WTC11 (cell line): ENCODE results near the gene TMEM35A.

Experiments used
- CREB1 ChIP-seq: sonication (generic); formaldehyde crosslinking; IDR thresholded peaks from 2 replicates; pipeline ENCODE4 v1.8.0; 2023; ENCODE audit warnings: mild to moderate bottlenecking, missing genetic modification reagents
- FOXK1 ChIP-seq: sonication (generic); formaldehyde crosslinking; IDR thresholded peaks from 2 replicates; pipeline ENCODE4 v1.8.0; 2022; ENCODE audit warnings: mild to moderate bottlenecking, moderate library complexity, missing genetic modification reagents
- FOXP1 ChIP-seq: sonication (generic); formaldehyde crosslinking; IDR thresholded peaks from 2 replicates; pipeline ENCODE4 v1.8.0; 2022; ENCODE audit warnings: missing genetic modification reagents, mild to moderate bottlenecking, moderate library complexity, borderline replicate concordance
- SMAD3 ChIP-seq: sonication (generic); formaldehyde crosslinking; IDR thresholded peaks from 2 replicates; pipeline ENCODE4 v1.8.0; 2022; ENCODE audit warnings: missing genetic modification reagents, mild to moderate bottlenecking, borderline replicate concordance
- ZNF138 ChIP-seq: sonication (generic); formaldehyde crosslinking; conservative IDR thresholded peaks from 2 replicates; pipeline ENCODE4 v1.8.1; 2022; ENCODE audit warnings: mild to moderate bottlenecking, moderate library complexity, missing genetic modification reagents
- ZNF219 ChIP-seq: sonication (generic); formaldehyde crosslinking; IDR thresholded peaks from 2 replicates; pipeline ENCODE4 v1.8.0; 2023; ENCODE audit warnings: missing genetic modification reagents, mild to moderate bottlenecking, borderline replicate concordance
- TF ChIP-seq, protein P1 (sequence below): fragments of 200-600 bp; IDR thresholded peaks from 2 replicates; pipeline ENCODE4 v1.8.0; 2022; ENCODE audit warnings: antibody characterized with exemption
- TF ChIP-seq, protein P2 (sequence below): sonication (generic); formaldehyde crosslinking; conservative IDR thresholded peaks from 2 replicates; pipeline ENCODE4 v1.8.1; 2022; ENCODE audit warnings: mild to moderate bottlenecking, missing genetic modification reagents
- TF ChIP-seq, protein P3 (sequence below): fragments of 250-450 bp; sonication (Bioruptor Pico); IDR thresholded peaks from 2 replicates; pipeline ENCODE4 v2.1.2; 2022; ENCODE audit warnings: mild to moderate bottlenecking, moderate library complexity

DNA sequence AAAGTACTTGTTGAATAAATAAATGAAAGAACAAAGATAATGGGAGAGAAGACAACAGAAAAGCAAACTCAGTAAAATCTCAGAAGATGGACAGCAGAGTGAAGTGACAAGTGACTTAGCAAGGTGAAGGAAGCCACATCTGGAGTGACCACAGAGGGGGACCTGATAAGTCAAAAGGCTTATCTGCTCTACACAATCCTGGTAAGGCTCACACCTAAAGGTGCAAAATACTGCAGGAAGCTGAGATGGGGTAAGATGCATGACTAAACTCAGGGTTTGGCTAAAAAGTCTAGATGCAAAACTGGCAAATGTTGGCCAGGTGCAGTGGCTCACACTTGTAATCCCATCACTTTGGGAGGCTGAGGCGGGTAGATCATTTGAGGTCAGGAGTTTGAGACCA lies 49.0 kb upstream of the TMEM35A start:
- TF ChIP-seq, protein P1, sequence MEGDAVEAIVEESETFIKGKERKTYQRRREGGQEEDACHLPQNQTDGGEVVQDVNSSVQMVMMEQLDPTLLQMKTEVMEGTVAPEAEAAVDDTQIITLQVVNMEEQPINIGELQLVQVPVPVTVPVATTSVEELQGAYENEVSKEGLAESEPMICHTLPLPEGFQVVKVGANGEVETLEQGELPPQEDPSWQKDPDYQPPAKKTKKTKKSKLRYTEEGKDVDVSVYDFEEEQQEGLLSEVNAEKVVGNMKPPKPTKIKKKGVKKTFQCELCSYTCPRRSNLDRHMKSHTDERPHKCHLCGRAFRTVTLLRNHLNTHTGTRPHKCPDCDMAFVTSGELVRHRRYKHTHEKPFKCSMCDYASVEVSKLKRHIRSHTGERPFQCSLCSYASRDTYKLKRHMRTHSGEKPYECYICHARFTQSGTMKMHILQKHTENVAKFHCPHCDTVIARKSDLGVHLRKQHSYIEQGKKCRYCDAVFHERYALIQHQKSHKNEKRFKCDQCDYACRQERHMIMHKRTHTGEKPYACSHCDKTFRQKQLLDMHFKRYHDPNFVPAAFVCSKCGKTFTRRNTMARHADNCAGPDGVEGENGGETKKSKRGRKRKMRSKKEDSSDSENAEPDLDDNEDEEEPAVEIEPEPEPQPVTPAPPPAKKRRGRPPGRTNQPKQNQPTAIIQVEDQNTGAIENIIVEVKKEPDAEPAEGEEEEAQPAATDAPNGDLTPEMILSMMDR: no peak
- TF ChIP-seq SMAD3 (CRISPR knock-in tag) (no peak), ZNF138 (CRISPR knock-in tag) (no peak), FOXK1 (CRISPR knock-in tag) (no peak), FOXP1 (no peak), ZNF219 (CRISPR knock-in tag) (no peak), CREB1 (CRISPR knock-in tag) (no peak)
- TF ChIP-seq, protein P2, sequence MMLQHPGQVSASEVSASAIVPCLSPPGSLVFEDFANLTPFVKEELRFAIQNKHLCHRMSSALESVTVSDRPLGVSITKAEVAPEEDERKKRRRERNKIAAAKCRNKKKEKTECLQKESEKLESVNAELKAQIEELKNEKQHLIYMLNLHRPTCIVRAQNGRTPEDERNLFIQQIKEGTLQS (CRISPR knock-in tag): no peak
- TF ChIP-seq, protein P3, sequence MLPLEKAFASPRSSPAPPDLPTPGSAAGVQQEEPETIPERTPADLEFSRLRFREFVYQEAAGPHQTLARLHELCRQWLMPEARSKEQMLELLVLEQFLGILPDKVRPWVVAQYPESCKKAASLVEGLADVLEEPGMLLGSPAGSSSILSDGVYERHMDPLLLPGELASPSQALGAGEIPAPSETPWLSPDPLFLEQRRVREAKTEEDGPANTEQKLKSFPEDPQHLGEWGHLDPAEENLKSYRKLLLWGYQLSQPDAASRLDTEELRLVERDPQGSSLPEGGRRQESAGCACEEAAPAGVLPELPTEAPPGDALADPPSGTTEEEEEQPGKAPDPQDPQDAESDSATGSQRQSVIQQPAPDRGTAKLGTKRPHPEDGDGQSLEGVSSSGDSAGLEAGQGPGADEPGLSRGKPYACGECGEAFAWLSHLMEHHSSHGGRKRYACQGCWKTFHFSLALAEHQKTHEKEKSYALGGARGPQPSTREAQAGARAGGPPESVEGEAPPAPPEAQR (CRISPR knock-in tag): no peak
